Astrocyte (in vitro differentiated cells and primary cell): ENCODE results near the gene QRFPR. TPM values are rescaled to one million over a fixed set of nuclear protein-coding genes. Genes with fewer than 3 reads are reported as not detected.
A peak's percentile ranks its signal among the peaks of the same experiment; 100 is the strongest.

Experiments used
- DNase-seq: peaks from one replicate; pipeline ENCODE4 v3.0.0-alpha.2; 2010; ENCODE audit warnings: low read depth
- FAIRE-seq: peaks from 2 replicates; lab custom pipeline; 2011; peaks lifted over from hg19 to GRCh38; lab: Jason Lieb, UNC
- H2AFZ ChIP-seq: 2 replicates; pipeline ENCODE4 v1.6.0; 2012; ENCODE audit warnings: low read depth, low read length, inconsistent platforms
- H3K27ac ChIP-seq: 2 replicates; pipeline ENCODE4 v1.5.1; 2011; ENCODE audit warnings: low read depth, low read length, inconsistent platforms
- H3K27me3 ChIP-seq: 2 replicates; pipeline ENCODE4 v1.6.0; 2011; ENCODE audit warnings: low read length, inconsistent platforms; ENCODE audit not compliant: insufficient read depth
- H3K36me3 ChIP-seq: 2 replicates; pipeline ENCODE4 v1.5.1; 2011; ENCODE audit warnings: low read length, inconsistent platforms; ENCODE audit not compliant: insufficient read depth
- H3K4me1 ChIP-seq: 2 replicates; pipeline ENCODE4 v1.5.1; 2011; ENCODE audit warnings: low read length, inconsistent platforms; ENCODE audit not compliant: insufficient read depth
- H3K4me2 ChIP-seq: 2 replicates; pipeline ENCODE4 v1.6.0; 2012; ENCODE audit warnings: low read length, inconsistent platforms
- H3K4me3 ChIP-seq: 2 replicates; pipeline ENCODE4 v1.5.1; 2011; ENCODE audit warnings: low read depth, mild to moderate bottlenecking, low read length, inconsistent platforms; ENCODE audit not compliant: insufficient read depth
- H3K79me2 ChIP-seq: 2 replicates; pipeline ENCODE4 v1.6.0; 2012; ENCODE audit warnings: mild to moderate bottlenecking, low read length, inconsistent platforms; ENCODE audit not compliant: insufficient read depth
- H3K9ac ChIP-seq: 2 replicates; pipeline ENCODE4 v1.6.0; 2012; ENCODE audit warnings: mild to moderate bottlenecking, low read length, inconsistent platforms
- H3K9me3 ChIP-seq: 2 replicates; pipeline ENCODE4 v1.5.1; 2012; ENCODE audit warnings: low read depth, mild to moderate bottlenecking, low read length, inconsistent platforms; ENCODE audit not compliant: insufficient read depth
- H4K20me1 ChIP-seq: 2 replicates; pipeline ENCODE4 v1.6.0; 2012; ENCODE audit warnings: low read length, inconsistent platforms; ENCODE audit not compliant: insufficient read depth
- H3K27ac Mint-ChIP-seq: one replicate; pipeline ENCODE4 v1.8.0; 2021; ENCODE audit warnings: mild to moderate bottlenecking, mixed read lengths; ENCODE audit not compliant: unreplicated experiment
- H3K27me3 Mint-ChIP-seq: one replicate; pipeline ENCODE4 v1.8.0; 2021; ENCODE audit warnings: low read depth, mixed read lengths; ENCODE audit not compliant: unreplicated experiment
- H3K36me3 Mint-ChIP-seq: one replicate; pipeline ENCODE4 v1.8.0; 2021; ENCODE audit warnings: low read depth, mixed read lengths; ENCODE audit not compliant: unreplicated experiment
- H3K4me1 Mint-ChIP-seq: one replicate; pipeline ENCODE4 v1.8.0; 2021; ENCODE audit warnings: low read depth, mixed read lengths; ENCODE audit not compliant: unreplicated experiment
- H3K4me3 Mint-ChIP-seq: one replicate; pipeline ENCODE4 v1.8.0; 2021; ENCODE audit warnings: mild to moderate bottlenecking, moderate library complexity, mixed read lengths; ENCODE audit not compliant: unreplicated experiment
- H3K9me3 Mint-ChIP-seq: one replicate; pipeline ENCODE4 v1.8.0; 2021; ENCODE audit warnings: mild to moderate bottlenecking, mixed read lengths; ENCODE audit not compliant: unreplicated experiment
- EZH2 ChIP-seq: IDR thresholded peaks from 2 replicates; pipeline ENCODE4 v1.6.1; 2012; ENCODE audit warnings: mild to moderate bottlenecking, low read length, inconsistent platforms; ENCODE audit not compliant: insufficient read depth
- total RNA-seq: library from RNA; stranded (reverse); gene quantifications from 2 replicates; pipeline ENCODE4 v1.2.1, GENCODE V29; 2021
- TF ChIP-seq, protein P1 (sequence below): IDR thresholded peaks from 2 replicates; pipeline ENCODE4 v1.5.1; 2011; ENCODE audit warnings: low read depth, mild to moderate bottlenecking, inconsistent platforms, low read length, moderate library complexity; ENCODE audit not compliant: insufficient read depth

QRFPR gene
- total RNA-seq, 1 donor from 2014 or later: not detected

DNA sequence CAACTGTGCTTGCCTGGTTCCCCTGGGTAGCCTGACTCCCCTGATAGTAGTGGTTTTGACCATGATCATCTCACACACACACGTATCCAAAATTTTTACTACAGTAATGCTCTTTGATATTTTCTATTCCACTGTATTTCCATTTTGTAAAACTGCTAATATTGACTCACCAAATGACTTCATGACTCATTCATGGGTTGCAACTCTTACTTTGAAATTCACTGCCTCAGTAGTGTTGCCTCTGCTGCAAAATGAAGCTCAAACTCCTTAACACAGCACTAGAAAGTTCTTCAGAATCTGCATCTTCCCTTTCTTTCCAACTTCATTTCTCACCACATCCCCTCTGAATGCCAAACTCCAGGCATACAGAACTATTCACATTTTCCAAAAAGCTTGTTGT is 20.3 kb downstream of the QRFPR start:
- H3K79me2 ChIP-seq: no peaks in the 10 kb centered on the region
- TF ChIP-seq, protein P1, sequence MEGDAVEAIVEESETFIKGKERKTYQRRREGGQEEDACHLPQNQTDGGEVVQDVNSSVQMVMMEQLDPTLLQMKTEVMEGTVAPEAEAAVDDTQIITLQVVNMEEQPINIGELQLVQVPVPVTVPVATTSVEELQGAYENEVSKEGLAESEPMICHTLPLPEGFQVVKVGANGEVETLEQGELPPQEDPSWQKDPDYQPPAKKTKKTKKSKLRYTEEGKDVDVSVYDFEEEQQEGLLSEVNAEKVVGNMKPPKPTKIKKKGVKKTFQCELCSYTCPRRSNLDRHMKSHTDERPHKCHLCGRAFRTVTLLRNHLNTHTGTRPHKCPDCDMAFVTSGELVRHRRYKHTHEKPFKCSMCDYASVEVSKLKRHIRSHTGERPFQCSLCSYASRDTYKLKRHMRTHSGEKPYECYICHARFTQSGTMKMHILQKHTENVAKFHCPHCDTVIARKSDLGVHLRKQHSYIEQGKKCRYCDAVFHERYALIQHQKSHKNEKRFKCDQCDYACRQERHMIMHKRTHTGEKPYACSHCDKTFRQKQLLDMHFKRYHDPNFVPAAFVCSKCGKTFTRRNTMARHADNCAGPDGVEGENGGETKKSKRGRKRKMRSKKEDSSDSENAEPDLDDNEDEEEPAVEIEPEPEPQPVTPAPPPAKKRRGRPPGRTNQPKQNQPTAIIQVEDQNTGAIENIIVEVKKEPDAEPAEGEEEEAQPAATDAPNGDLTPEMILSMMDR: no peak
- TF ChIP-seq EZH2: no peak
- no peak overlapping the region for H3K27ac ChIP-seq
- no peaks in the 10 kb centered on the region for H4K20me1 ChIP-seq
- no peaks in the 10 kb centered on the region for H3K36me3 Mint-ChIP-seq
- no peaks in the 10 kb centered on the region for H3K4me1 ChIP-seq
- peaks cover 11% of the 10 kb centered on the region for H3K4me1 Mint-ChIP-seq
- no peaks in the 10 kb centered on the region for H3K9me3 ChIP-seq
- FAIRE-seq: no peak
- no peak overlapping the region for H3K4me3 ChIP-seq
- H3K27ac Mint-ChIP-seq: no peak overlapping the region
- H3K4me3 Mint-ChIP-seq: no peak overlapping the region
- no peak overlapping the region for H2AFZ ChIP-seq
- H3K27me3 Mint-ChIP-seq: no peaks in the 10 kb centered on the region
- H3K9ac ChIP-seq: no peak overlapping the region
- no peak for DNase-seq
- H3K27me3 ChIP-seq: no peaks in the 10 kb centered on the region
- no peak overlapping the region for H3K4me2 ChIP-seq
- no peaks in the 10 kb centered on the region for H3K9me3 Mint-ChIP-seq
- H3K36me3 ChIP-seq: no peaks in the 10 kb centered on the region

DNA sequence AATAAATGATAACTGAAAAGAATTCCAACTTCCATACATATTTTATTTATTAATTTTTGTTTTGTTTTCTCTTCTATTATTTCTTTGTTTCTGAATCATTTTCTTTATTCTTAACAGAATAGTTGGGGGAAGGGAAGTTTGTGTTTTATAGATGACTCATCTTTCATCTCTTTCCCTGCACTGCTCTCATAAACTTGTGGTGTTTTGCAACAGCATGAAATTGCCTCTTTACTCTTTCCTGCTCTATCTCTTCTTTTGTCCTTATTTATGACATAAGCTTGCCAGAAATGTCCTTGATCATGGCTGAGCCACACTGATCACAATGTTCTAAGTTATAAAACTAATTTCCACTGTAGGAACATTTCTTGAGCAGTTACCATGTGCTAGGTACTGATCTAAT is 22.3 kb downstream of the QRFPR start:
- H3K79me2 ChIP-seq: no peaks in the 10 kb centered on the region
- no peaks in the 10 kb centered on the region for H4K20me1 ChIP-seq
- Mint-ChIP-seq H3K4me3 (no peak overlapping the region), H3K4me1 (peaks cover 11% of the 10 kb centered on the region), H3K27ac (no peak overlapping the region), H3K27me3 (no peaks in the 10 kb centered on the region), H3K36me3 (no peaks in the 10 kb centered on the region), H3K9me3 (peaks cover 3% of the 10 kb centered on the region)
- FAIRE-seq: no peak
- H3K9ac ChIP-seq: no peak overlapping the region
- no peak overlapping the region for H3K4me3 ChIP-seq
- no peak overlapping the region for H2AFZ ChIP-seq
- no peak overlapping the region for H3K27ac ChIP-seq
- peak; percentile 35 for DNase-seq
- H3K4me2 ChIP-seq: no peak overlapping the region
- H3K27me3 ChIP-seq: no peaks in the 10 kb centered on the region
- no peaks in the 10 kb centered on the region for H3K4me1 ChIP-seq
- no peaks in the 10 kb centered on the region for H3K36me3 ChIP-seq
- TF ChIP-seq EZH2: no peak
- TF ChIP-seq, protein P1: no peak
- no peaks in the 10 kb centered on the region for H3K9me3 ChIP-seq

DNA sequence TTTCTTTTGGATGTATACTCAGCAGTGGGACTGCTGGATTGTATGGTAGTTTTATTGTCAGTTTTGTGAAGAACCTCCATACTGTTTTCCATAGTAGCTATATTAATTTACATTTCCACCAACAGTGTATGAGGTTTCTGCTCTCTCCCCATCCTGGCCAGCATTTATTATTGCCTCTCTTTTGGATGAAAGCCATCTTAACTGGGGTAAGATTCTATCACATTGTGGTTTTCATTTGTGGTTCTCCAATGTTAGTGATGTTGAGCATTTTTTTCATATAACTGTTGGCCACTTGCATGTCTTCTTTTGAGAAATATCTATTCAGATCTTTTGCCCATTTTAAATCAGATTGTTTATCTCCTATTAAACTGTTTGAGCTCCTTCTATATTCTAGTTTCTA is 27.6 kb downstream of the QRFPR start:
- H3K79me2 ChIP-seq: no peaks in the 10 kb centered on the region
- H3K4me1 Mint-ChIP-seq: peaks cover 2% of the 10 kb centered on the region
- no peaks in the 10 kb centered on the region for H3K9me3 ChIP-seq
- no peak overlapping the region for H3K4me3 ChIP-seq
- peak; percentile 18 for DNase-seq
- no peak for FAIRE-seq
- no peaks in the 10 kb centered on the region for H3K27me3 Mint-ChIP-seq
- H3K27ac ChIP-seq: no peak overlapping the region
- peaks cover 3% of the 10 kb centered on the region for H3K9me3 Mint-ChIP-seq
- H3K4me3 Mint-ChIP-seq: no peak overlapping the region
- H3K36me3 ChIP-seq: no peaks in the 10 kb centered on the region
- H2AFZ ChIP-seq: no peak overlapping the region
- no peaks in the 10 kb centered on the region for H3K27me3 ChIP-seq
- H3K4me1 ChIP-seq: no peaks in the 10 kb centered on the region
- no peak overlapping the region for H3K9ac ChIP-seq
- H3K27ac Mint-ChIP-seq: no peak overlapping the region
- no peaks in the 10 kb centered on the region for H3K36me3 Mint-ChIP-seq
- TF ChIP-seq, protein P1: no peak
- TF ChIP-seq EZH2: no peak
- no peaks in the 10 kb centered on the region for H4K20me1 ChIP-seq
- no peak overlapping the region for H3K4me2 ChIP-seq
